Stimulated activated CD4-positive, alpha-beta T cell treated with anti-CD3 and anti-CD28 coated beads, Interleukin-15, amount 100 ng/mL, for 48 hours (primary cell): ENCODE measurements around the gene POFUT1.

ENCODE experiments used
- DNase-seq, 2 donors: peaks; one replicate each; pipeline ENCODE4 v3.0.0-alpha.2; 2020; ENCODE audit warnings: low read depth in 2 of 2

Gene POFUT1

GRCh38 chr20:32277361-32278198 lies 69.9 kb downstream of the POFUT1 start, which contains the start of gene KIF3B:
Gene KIF3B (plus strand): TSS chr20:32277651. CDS start chr20:32309778, 32,127 bp downstream.
- DNase-seq: peak; percentile 78 to 83

DNA sequence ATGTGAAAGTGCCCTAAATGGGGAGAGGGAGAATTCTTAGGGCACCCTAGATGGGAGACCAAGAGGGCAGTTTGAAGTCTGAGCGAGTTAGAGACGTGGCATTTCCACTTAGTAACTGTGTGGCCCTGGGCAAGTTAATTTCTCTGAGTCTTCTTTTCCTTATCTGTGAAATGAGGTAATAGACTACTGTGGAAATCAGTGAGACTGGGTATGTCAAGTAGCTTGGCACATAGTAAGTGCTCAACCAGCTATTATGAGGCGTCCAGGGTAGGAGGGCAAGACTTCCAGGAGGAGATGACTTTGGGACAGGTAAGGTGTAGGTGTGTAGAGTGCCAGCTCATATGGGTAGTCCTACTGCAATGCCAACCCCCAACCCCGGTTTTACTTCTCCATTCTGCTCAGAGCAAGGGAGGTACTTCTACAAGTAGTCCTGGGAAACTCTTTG lies 70.5 kb downstream of the POFUT1 start:
- DNase-seq: no peak

DNA sequence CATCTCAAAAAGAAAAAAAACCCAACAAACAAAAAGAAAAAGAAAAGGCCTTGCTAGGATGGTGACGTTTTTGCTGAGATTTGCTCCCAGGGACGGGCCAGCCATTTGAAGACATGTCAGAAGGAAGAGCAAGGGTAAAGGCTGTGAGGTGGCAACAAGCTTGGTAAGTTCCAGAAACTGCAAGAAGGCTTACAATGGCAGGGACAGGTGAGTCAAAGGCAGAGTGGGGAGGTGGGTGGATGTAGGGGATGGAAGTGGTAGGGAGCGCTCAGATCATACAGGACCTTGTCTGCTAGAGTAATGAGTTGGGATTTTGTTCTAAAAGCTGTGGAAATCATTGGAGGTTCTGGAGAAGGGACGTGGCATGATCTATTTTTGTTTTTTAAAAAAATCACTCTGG lies 74.0 kb downstream of the POFUT1 start:
- DNase-seq: no peak

GRCh38 chr20:32282461-32282860 lies 74.8 kb downstream of the POFUT1 start:
- DNase-seq: no peak

- no peak for DNase-seq
These were observed 77.5 kb downstream of the POFUT1 start for GRCh38 chr20:32285082-32285620.

GRCh38 chr20:32285621-32286371 lies 78.1 kb downstream of the POFUT1 start:
- DNase-seq: peak; percentile 43 to 47

- DNase-seq: no peak
These were observed 79.6 kb downstream of the POFUT1 start for GRCh38 chr20:32287231-32287638.
